K562 (cell line): Measurements from ENCODE around the gene IFT81. TPM values are rescaled to one million over a fixed set of nuclear protein-coding genes. Genes with fewer than 3 reads are reported as not detected.

Experiments used
- ATAC-seq: fragments of 200-7000 bp; cut with Tn5 transposase; 3 replicates; pipeline ENCODE4 v1.9.1; 2020; ENCODE audit warnings: moderate library complexity
- BruUV-seq: library from RNA; stranded (reverse); fragments of 400-500 nt; replicated peaks from 2 replicates; lab custom pipeline; 2021; lab: Mats Ljungman, UMichigan
- CTCF ChIA-PET: fragments of 300-600 bp; formaldehyde crosslinking; extraction: SDS; loops from one replicate; lab custom pipeline; 2021; ENCODE audit warnings: low intra/inter-chr PET ratio; lab: Yijun Ruan, JAX
- POLR2A ChIA-PET: fragments of 300-600, 350-650 bp; sonication (Branson Sonifier 250); formaldehyde crosslinking; extraction: SDS; loops from one replicate; lab custom pipeline; 2021; ENCODE audit warnings: antibody characterized with exemption, inconsistent platforms; lab: Yijun Ruan, JAX
- DNase-seq, 4 experiments: peaks; one replicate each; pipeline versions ENCODE4 v3.0.0 to v3.0.0-alpha.2; 2011 to 2018; ENCODE audit warnings: low spot score in 3 of 4, mixed read lengths in 3 of 4; ENCODE audit errors: extremely low read depth in 1 of 4
- FAIRE-seq: peaks from 2 replicates; lab custom pipeline; 2011; peaks lifted over from hg19 to GRCh38; lab: Jason Lieb, UNC
- H2AFZ ChIP-seq: 2 replicates; pipeline ENCODE4 v1.6.0; 2011; ENCODE audit warnings: low read depth, low read length, control low read depth, inconsistent platforms
- H3K27ac ChIP-seq: fragments of 200-600 bp; 3 replicates; pipeline ENCODE4 v1.8.0; 2011; ENCODE audit warnings: low read depth, mild to moderate bottlenecking, control low read depth, inconsistent platforms, low read length, moderate library complexity, mixed read lengths; ENCODE audit errors: extremely low read depth
- H3K27me3 ChIP-seq, 2 experiments: fragments of 300-600 bp in 1 of 2; 2 replicates in 1 of 2; 3 replicates in 1 of 2; pipeline versions ENCODE4 v1.6.0 to v1.8.0; 2011; ENCODE audit warnings: inconsistent platforms in 2 of 2, low read length in 2 of 2, mild to moderate bottlenecking in 1 of 2, mixed read lengths in 1 of 2, moderate library complexity in 1 of 2; ENCODE audit not compliant: control insufficient read depth in 2 of 2, insufficient read depth in 2 of 2
- H3K36me3 ChIP-seq: fragments of 300-600 bp; 3 replicates; pipeline ENCODE4 v1.8.0; 2011; ENCODE audit warnings: mild to moderate bottlenecking, low read length, inconsistent platforms; ENCODE audit not compliant: control insufficient read depth, insufficient read depth
- H3K4me1 ChIP-seq, 2 experiments: fragments of 200-600 bp in 1 of 2; replicated peaks in 1 of 2; 2 replicates in 1 of 2; 3 replicates in 1 of 2; pipeline versions ENCODE4 v1.5.1 to v1.8.0; 2011; ENCODE audit warnings: inconsistent platforms in 2 of 2, low read length in 2 of 2, mild to moderate bottlenecking in 1 of 2, mixed read lengths in 1 of 2, moderate library complexity in 1 of 2; ENCODE audit not compliant: control insufficient read depth in 2 of 2, insufficient read depth in 2 of 2
- H3K4me2 ChIP-seq: 2 replicates; pipeline ENCODE4 v1.6.1; 2011; ENCODE audit warnings: low read length, control low read depth, inconsistent platforms, mixed read lengths; ENCODE audit not compliant: insufficient read depth
- H3K4me3 ChIP-seq: fragments of 200-600 bp; sonication (generic), shearing (Covaris generic); 2 replicates; pipeline ENCODE4 v1.5.1; 2016; ENCODE audit warnings: control low read depth, inconsistent platforms
- H3K79me2 ChIP-seq: fragments of 200-600 bp; 3 replicates; pipeline ENCODE4 v1.8.0; 2011; ENCODE audit warnings: low read length, inconsistent platforms; ENCODE audit not compliant: control insufficient read depth, insufficient read depth
- H3K9ac ChIP-seq, 2 experiments: 2 replicates each; pipeline versions ENCODE4 v1.6.0 to v1.6.1; 2011; ENCODE audit warnings: low read depth in 2 of 2, low read length in 2 of 2, control low read depth in 1 of 2, inconsistent platforms in 1 of 2, mild to moderate bottlenecking in 1 of 2, mixed read lengths in 1 of 2; ENCODE audit not compliant: insufficient read depth in 1 of 2
- H3K9me1 ChIP-seq: one replicate; pipeline ENCODE4 v1.6.0; 2011; ENCODE audit warnings: inconsistent platforms, mild to moderate bottlenecking, low read length, moderate library complexity; ENCODE audit not compliant: control insufficient read depth, insufficient read depth
- H3K9me3 ChIP-seq: replicated peaks from 2 replicates; pipeline ENCODE4 v1.5.1; 2011; ENCODE audit warnings: low read depth, low read length, inconsistent platforms; ENCODE audit not compliant: control insufficient read depth, insufficient read depth
- H4K20me1 ChIP-seq: replicated peaks from 2 replicates; pipeline ENCODE4 v1.6.1; 2011; ENCODE audit warnings: low read length, inconsistent platforms, mixed read lengths; ENCODE audit not compliant: control insufficient read depth, insufficient read depth
- DIDO1 ChIP-seq: fragments of 450-650 bp; IDR thresholded peaks from 2 replicates; pipeline ENCODE4 v1.6.1; 2016; ENCODE audit warnings: low read depth, missing biosample characterization, missing genetic modification characterization
- ILF3 ChIP-seq: fragments of 450-650 bp; IDR thresholded peaks from 2 replicates; pipeline ENCODE4 v1.6.1; 2018; ENCODE audit warnings: antibody characterized with exemption, mild to moderate bottlenecking, moderate library complexity, borderline replicate concordance
- NCOA6 ChIP-seq: fragments of 450-650 bp; IDR thresholded peaks from 2 replicates; pipeline ENCODE4 v1.6.1; 2017; ENCODE audit warnings: mild to moderate bottlenecking
- NCOR1 ChIP-seq: fragments of 450-650 bp; IDR thresholded peaks from 2 replicates; pipeline ENCODE4 v1.6.1; 2016; ENCODE audit warnings: mild to moderate bottlenecking, moderate library complexity
- NR3C1 ChIP-seq: sonication (generic); formaldehyde crosslinking; IDR thresholded peaks from 2 replicates; pipeline ENCODE4 v1.8.1; 2022; ENCODE audit warnings: missing genetic modification reagents
- POU5F1 ChIP-seq: fragments of 150-350 bp; IDR thresholded peaks from 2 replicates; pipeline ENCODE4 v1.6.1; 2014; ENCODE audit warnings: borderline replicate concordance, low read length, low read depth, mild to moderate bottlenecking; ENCODE audit not compliant: partially characterized antibody
- RB1 ChIP-seq: fragments of 450-650 bp; IDR thresholded peaks from 2 replicates; pipeline ENCODE4 v1.6.1; 2017; ENCODE audit warnings: low read depth, mild to moderate bottlenecking
- RBM15 ChIP-seq: fragments of 200-400 bp; formaldehyde crosslinking; IDR thresholded peaks from 2 replicates; pipeline ENCODE4 v1.6.1; 2018; ENCODE audit warnings: mild to moderate bottlenecking, low read length, moderate library complexity; ENCODE audit not compliant: insufficient read depth
- SRF ChIP-seq, 2 experiments: fragments of 250-450, 450-650 bp in 1 of 2; sonication (Bioruptor Pico) in 1 of 2; sonication (generic) in 1 of 2; formaldehyde crosslinking; IDR thresholded peaks; 2 replicates each; pipeline versions ENCODE4 v1.5.0 to v1.5.1; 2020 to 2022; ENCODE audit warnings: mild to moderate bottlenecking in 1 of 2, missing genetic modification reagents in 1 of 2
- TBL1XR1 ChIP-seq, 2 experiments: IDR thresholded peaks; 2 replicates each; pipeline ENCODE4 v1.6.1; 2012; ENCODE audit warnings: improper control_type of control experiment in 2 of 2, low read length in 2 of 2, mild to moderate bottlenecking in 1 of 2
- ZNF134 ChIP-seq: fragments of 250-450 bp; sonication (Bioruptor Pico); conservative IDR thresholded peaks from 2 replicates; pipeline ENCODE4 v1.4.0; 2020
- WGBS: fragments of 100-300 bp; shearing (Covaris generic); methylation state at CpG from one replicate; pipeline ENCODE4 v1.1.6; 2016; ENCODE audit warnings: low coverage, mixed read lengths; ENCODE audit not compliant: insufficient coverage; ENCODE audit errors: missing lambda C conversion rate; 5-methylcytosine and 5-hydroxymethylcytosine counted together
- in situ Hi-C: fragments of 300-500 bp; cut with MboI; formaldehyde crosslinking; loops from 4 replicates; pipeline ENCODE4 v1.15.0; 2018; ENCODE audit warnings: inconsistent platforms, mixed read lengths
- intact Hi-C: fragments of 100-400 bp; cut with micrococcal nuclease; formaldehyde crosslinking; loops from 2 replicates; pipeline ENCODE4 v1.14.2; 2022
- polyA plus RNA-seq, 8 experiments: library from polyadenylated mRNA; depleted of rRNA in 4 of 8; stranded (reverse) in 5 of 8; unstranded in 3 of 8; fragments of >200 nt; fragmentation: Nextera tagmentation in 2 of 8; fragmentation: Illumina TruSeq in 1 of 8; extraction: Ambion mirVana in 2 of 8; extraction: Trizol in 1 of 8; gene quantifications; 2 replicates each; pipeline versions ENCODE4 v1.2.1 to v1.2.3, GENCODE V29; 2011 to 2014; ENCODE audit warnings: inconsistent platforms in 1 of 8, missing spikeins in 1 of 8
- total RNA-seq, 7 experiments: library from RNA; depleted of rRNA in 6 of 7; stranded (reverse); fragments of >200 nt in 6 of 7; fragmentation: Illumina TruSeq in 2 of 7; extraction: Trizol in 2 of 7; gene quantifications; 2 replicates each; pipeline versions ENCODE4 v1.2.1 to v1.2.3, GENCODE V29; 2011 to 2021; ENCODE audit warnings: low replicate concordance in 1 of 7
- TF ChIP-seq, protein P1 (sequence below): fragments of 250-450 bp; sonication (Bioruptor Pico); IDR thresholded peaks from 2 replicates; pipeline ENCODE4 v1.4.0; 2020; ENCODE audit warnings: borderline replicate concordance
- TF ChIP-seq, protein P2 (sequence below): fragments of 200-400 bp; formaldehyde crosslinking; IDR thresholded peaks from 2 replicates; pipeline ENCODE4 v1.6.1; 2017; ENCODE audit warnings: mild to moderate bottlenecking, low read depth, low read length, moderate library complexity
- TF ChIP-seq, protein P3 (sequence below): sonication (generic); IDR thresholded peaks from 2 replicates; pipeline ENCODE4 v1.6.1; 2016

Gene IFT81
- total and polyA plus RNA-seq, 9 of the 15 experiments (the other 6 are each of a cell fraction or from before 2014, with no cell fraction given): 2.8 to 11.9 (median 7.9) TPM

DNA sequence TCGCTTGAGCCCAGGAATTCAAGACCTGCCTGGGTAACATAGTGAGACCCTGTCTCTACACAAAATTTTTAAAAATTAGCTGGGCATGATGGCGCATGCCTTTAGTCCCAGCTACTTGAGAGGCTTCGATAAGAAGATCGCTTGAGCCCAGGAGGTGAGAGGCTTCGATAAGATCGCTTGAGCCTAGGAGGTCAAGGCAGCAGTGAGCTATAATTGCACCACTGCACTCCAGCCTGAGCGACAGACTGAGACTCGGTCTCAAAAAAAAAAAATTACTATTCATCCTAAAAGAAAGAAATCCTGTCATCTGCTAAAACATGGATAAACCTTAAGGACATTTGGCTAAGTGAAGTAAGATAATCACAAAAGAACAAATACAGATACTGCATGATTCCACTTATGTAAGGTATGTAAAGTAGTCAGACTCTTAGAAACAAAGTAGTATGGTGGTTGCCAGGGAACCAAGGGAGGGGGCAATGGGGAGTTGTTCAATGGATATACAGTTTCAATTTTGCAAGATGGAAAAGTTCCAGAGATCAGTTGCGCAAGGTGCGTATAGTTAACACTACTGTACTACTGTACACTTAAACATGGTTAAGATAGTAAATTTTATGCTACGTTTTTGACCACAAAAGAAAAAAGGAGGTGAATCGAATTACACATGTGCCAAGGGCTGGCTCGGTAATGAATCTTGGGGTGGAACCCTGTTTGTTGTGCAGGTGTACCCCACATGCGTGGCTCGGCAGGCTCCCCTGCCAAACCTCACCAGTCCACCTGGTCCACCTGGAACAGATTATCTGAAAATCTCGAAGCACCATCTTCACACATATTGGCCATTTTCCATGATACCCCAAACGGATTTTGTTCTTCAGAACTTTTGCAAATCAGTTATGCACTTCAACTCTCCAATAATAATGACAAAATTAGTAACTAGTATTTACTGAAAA, 138.6 kb downstream of the IFT81 start:
- FAIRE-seq: peak; percentile 79
- H3K79me2 ChIP-seq: no peaks in the 10 kb centered on the region
- no peak overlapping the region for H3K27ac ChIP-seq
- in situ Hi-C loops (no loop called here), intact Hi-C loops (no loop called here)
- peak overlapping the region; percentile 50 for H3K4me2 ChIP-seq
- H3K27me3 ChIP-seq: no peaks in the 10 kb centered on the region
- 13% methylated on average over 17 of the region's 17 CpGs for WGBS
- peak in 2 of 4 experiments; percentile 13 to 70 for DNase-seq
- no peaks in the 10 kb centered on the region for H4K20me1 ChIP-seq
- ChIA-PET CTCF (interaction anchor here (0.6 kb wide), 1 partner anchor 8 kb away, joined by 6 read pairs; no protein-coding TSS in a partner anchor), POLR2A (interaction anchor here (0.5 kb wide), 1 partner anchor 11 kb away, joined by 4 read pairs; no protein-coding TSS in a partner anchor)
- H3K4me3 ChIP-seq: no peak overlapping the region
- H3K36me3 ChIP-seq: no peaks in the 10 kb centered on the region
- 0 out of 4 replicates have a peak overlapping the region, but pooled peaks of 1 of the 2 experiments have one; percentile 17 for H3K9ac ChIP-seq
- peak; percentile 56 for ATAC-seq
- no peaks in the 10 kb centered on the region for H3K9me1 ChIP-seq
- BruUV-seq: no TSS peak
- peak overlapping the region; percentile 45 for H2AFZ ChIP-seq
- peaks cover 19 to 38% of the 10 kb centered on the region in 2 experiments for H3K4me1 ChIP-seq
- H3K9me3 ChIP-seq: no peaks in the 10 kb centered on the region
- TF ChIP-seq TBL1XR1 (IDR thresholded peaks at IDR 0.05; ENCODE audit: low read length in 2 of 2) (peak in 1 of 2 experiments; percentile 6; a peak in 1 of 4 replicates), ILF3 (no peak), RBM15 (no peak), POU5F1 (no peak), NCOR1 (peak; percentile 56; the same call in 1 of the 2 replicates), RB1 (no peak), SRF (CRISPR knock-in tag; IDR thresholded peaks at IDR 0.05) (no peak), NCOA6 (no peak), DIDO1 (tag) (no peak), ZNF134 (CRISPR knock-in tag) (no peak), NR3C1 (CRISPR knock-in tag) (no peak)
- TF ChIP-seq, protein P1, sequence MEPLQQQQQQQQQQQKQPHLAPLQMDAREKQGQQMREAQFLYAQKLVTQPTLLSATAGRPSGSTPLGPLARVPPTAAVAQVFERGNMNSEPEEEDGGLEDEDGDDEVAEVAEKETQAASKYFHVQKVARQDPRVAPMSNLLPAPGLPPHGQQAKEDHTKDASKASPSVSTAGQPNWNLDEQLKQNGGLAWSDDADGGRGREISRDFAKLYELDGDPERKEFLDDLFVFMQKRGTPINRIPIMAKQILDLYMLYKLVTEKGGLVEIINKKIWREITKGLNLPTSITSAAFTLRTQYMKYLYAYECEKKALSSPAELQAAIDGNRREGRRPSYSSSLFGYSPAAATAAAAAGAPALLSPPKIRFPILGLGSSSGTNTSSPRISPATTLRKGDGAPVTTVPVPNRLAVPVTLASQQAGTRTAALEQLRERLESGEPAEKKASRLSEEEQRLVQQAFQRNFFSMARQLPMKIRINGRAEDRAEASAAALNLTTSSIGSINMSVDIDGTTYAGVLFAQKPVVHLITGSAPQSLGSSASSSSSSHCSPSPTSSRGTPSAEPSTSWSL: no peak
- TF ChIP-seq, protein P2, sequence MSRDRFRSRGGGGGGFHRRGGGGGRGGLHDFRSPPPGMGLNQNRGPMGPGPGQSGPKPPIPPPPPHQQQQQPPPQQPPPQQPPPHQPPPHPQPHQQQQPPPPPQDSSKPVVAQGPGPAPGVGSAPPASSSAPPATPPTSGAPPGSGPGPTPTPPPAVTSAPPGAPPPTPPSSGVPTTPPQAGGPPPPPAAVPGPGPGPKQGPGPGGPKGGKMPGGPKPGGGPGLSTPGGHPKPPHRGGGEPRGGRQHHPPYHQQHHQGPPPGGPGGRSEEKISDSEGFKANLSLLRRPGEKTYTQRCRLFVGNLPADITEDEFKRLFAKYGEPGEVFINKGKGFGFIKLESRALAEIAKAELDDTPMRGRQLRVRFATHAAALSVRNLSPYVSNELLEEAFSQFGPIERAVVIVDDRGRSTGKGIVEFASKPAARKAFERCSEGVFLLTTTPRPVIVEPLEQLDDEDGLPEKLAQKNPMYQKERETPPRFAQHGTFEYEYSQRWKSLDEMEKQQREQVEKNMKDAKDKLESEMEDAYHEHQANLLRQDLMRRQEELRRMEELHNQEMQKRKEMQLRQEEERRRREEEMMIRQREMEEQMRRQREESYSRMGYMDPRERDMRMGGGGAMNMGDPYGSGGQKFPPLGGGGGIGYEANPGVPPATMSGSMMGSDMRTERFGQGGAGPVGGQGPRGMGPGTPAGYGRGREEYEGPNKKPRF: no peak
- TF ChIP-seq, protein P3, sequence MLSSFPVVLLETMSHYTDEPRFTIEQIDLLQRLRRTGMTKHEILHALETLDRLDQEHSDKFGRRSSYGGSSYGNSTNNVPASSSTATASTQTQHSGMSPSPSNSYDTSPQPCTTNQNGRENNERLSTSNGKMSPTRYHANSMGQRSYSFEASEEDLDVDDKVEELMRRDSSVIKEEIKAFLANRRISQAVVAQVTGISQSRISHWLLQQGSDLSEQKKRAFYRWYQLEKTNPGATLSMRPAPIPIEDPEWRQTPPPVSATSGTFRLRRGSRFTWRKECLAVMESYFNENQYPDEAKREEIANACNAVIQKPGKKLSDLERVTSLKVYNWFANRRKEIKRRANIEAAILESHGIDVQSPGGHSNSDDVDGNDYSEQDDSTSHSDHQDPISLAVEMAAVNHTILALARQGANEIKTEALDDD: peak; percentile 73
